ENCODE measurements around the gene MARCHF5.

GRCh38 chr10:92278996-92279696, 11.8 kb upstream of the MARCHF5 start:
- TF ChIP-seq EZH2phosphoT487 (conservative IDR thresholded peaks at IDR 0.05; ENCODE audit: low read length) (no peak), CTCF (IDR thresholded peaks at IDR 0.05; ENCODE audit: insufficient read depth, low read length, poor library complexity, severe bottlenecking) (no peak)

Measured in SU-DHL-6 (cell line).